Thyroid gland (tissue), 4 donors: ENCODE data around the gene LENG1.

Source experiments
- POLR2A ChIP-seq, 2 donors: fragments of 450-650 bp; IDR thresholded peaks; one replicate each; pipeline ENCODE4 v1.6.1; 2017; ENCODE audit warnings: antibody characterized with exemption in 2 of 2, mild to moderate bottlenecking in 2 of 2, moderate library complexity in 1 of 2
- TF ChIP-seq, protein P1 (sequence below), 6 experiments: fragments of 200-600 bp in 3 of 6; fragments of 450-650 bp in 3 of 6; sonication (generic) in 3 of 6; IDR thresholded peaks; one replicate each; pipeline ENCODE4 v1.5.1; 2016 to 2019; ENCODE audit warnings: antibody characterized with exemption in 6 of 6, mild to moderate bottlenecking in 2 of 6, inconsistent platforms in 1 of 6, moderate library complexity in 1 of 6

DNA sequence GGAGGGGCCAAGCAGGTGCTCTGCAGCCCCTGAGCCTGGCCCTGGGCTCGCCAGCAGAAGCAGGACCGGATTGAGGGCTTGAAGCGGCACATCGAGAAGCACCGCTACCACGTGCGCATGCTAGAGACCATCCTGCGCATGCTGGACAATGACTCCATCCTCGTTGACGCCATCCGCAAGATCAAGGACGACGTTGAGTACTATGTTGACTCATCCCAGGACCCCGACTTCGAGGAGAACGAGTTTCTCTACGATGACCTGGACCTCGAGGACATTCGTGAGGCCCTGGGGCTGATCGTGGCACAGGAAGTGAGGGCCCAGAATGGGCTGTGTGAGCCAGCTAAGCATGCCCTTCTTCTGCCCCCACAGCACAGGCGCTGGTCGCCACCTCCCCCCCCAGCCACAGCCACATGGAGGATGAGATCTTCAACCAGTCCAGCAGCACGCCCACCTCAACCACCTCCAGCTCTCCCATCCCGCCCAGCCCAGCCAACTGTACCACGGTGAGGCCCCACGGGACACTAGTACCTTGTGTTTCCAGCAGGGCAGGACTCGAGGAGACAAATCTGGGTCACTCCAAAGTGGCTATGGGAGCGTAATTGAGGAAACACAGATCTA lies 13.9 kb downstream of the LENG1 start:
- TF ChIP-seq POLR2A (IDR thresholded peaks at IDR 0.05) = no peak
- TF ChIP-seq, protein P1, sequence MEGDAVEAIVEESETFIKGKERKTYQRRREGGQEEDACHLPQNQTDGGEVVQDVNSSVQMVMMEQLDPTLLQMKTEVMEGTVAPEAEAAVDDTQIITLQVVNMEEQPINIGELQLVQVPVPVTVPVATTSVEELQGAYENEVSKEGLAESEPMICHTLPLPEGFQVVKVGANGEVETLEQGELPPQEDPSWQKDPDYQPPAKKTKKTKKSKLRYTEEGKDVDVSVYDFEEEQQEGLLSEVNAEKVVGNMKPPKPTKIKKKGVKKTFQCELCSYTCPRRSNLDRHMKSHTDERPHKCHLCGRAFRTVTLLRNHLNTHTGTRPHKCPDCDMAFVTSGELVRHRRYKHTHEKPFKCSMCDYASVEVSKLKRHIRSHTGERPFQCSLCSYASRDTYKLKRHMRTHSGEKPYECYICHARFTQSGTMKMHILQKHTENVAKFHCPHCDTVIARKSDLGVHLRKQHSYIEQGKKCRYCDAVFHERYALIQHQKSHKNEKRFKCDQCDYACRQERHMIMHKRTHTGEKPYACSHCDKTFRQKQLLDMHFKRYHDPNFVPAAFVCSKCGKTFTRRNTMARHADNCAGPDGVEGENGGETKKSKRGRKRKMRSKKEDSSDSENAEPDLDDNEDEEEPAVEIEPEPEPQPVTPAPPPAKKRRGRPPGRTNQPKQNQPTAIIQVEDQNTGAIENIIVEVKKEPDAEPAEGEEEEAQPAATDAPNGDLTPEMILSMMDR (IDR thresholded peaks at IDR 0.05) = no peak
